GM19328 (cell line): ENCODE measurements around the gene HSPBP1.
"Not testable (repeated sequence)": the region's sequence is repeated elsewhere in the genome, so short reads cannot be mapped to it uniquely, and the experiment has no call there.

ENCODE experiments used
- ATAC-seq: cut with Tn5 transposase; IDR thresholded peaks from one replicate; pipeline ENCODE4 v1.9.1; 2021; ENCODE audit warnings: mild to moderate bottlenecking, moderate library complexity; ENCODE audit not compliant: unreplicated experiment

Gene HSPBP1, protein sequence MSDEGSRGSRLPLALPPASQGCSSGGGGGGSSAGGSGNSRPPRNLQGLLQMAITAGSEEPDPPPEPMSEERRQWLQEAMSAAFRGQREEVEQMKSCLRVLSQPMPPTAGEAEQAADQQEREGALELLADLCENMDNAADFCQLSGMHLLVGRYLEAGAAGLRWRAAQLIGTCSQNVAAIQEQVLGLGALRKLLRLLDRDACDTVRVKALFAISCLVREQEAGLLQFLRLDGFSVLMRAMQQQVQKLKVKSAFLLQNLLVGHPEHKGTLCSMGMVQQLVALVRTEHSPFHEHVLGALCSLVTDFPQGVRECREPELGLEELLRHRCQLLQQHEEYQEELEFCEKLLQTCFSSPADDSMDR

DNA sequence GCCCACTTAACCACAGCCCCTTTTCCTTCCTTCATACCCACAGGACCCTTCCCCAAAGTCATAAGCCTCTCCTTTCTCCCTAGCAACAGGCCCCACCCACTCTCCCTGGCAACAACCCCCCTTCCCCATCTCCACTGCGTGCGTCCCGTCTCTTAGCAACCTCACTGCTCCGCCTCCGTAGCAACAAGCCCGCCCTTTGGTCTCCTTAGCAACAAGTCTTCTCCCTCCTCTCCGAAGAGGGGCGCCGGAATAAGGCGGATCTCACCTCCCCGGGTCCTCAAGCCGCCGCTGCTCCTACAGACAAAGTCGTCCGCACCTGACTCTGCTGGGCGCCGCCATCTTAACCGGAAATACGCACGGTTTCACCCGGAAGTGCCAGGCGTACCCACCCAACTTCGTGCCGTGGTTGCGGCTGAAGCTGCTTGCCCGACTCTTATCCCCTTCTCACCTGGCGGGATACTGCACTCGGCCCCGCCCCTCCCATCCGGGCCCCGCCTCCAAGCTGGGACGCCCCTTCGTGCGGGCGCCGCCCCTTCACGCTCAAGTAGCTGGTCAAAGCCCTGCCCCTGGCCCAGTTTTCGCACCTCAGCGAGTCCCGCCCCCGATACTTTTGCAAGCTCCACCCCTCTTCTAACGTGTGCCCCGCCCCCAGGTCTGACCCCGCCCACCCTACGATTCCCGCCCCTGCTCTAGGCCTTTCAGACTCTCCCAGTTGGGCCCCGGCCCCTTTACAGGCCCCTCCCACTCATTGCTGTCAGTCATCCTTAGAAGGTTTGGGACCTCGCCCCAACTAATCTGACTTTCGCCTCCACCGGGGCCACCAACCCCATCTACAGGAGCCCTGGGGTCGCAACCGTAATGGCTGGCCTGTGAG lies at the start of gene HSPBP1:
Gene HSPBP1, minus strand, starts transcription at position 341 of the 874 bp plus-strand sequence. CDS start 502 bp downstream, outside the sequence.
- ATAC-seq = peak; percentile 53

DNA sequence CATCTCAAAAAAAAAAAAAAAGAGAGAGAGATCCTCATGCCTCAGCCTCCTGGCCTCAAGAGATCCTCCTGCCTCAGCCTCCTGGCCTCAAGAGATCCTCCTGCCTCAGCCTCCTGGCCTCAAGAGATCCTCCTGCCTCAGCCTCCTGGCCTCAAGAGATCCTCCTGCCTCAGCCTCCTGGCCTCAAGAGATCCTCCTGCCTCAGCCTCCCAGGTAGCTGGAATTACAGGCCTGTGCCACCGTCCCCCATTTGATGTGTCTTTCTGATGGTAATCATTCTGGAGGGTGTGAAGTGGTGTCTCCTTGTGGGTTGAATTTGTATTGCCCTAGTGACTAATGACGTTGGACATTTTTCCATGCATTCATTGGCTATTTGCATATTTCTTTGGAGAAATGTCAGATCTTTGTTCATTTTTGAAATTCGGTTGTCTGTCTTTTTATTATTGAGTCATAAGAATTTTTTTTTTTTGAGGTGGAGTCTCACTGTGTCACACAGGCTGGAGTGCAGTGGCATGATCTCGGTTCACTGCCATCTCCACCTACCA lies 48.9 kb upstream of the HSPBP1 start:
- not testable (repeated sequence) for ATAC-seq

DNA sequence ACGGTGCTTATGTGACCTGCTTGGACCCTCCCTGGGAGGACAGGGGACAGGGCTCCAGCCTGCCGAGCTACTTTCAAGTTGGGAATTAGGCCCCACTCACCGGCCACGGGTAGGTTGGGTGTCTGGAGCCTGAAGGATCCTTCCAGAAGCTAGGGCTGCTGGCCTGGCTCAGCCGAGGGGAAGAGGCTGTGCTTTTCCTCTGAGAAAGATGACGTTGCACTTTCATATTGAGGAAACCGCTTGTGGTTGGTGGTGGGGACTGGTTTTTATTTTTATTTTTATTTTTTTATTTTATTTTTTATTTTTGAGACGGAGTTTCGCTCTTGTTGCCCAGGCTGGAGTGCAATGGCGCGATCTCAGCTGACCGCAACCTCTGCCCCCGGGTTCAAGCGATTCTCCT lies 45.3 kb upstream of the HSPBP1 start, which contains the start of gene TMEM150B:
Gene TMEM150B, minus strand, starts transcription at position 170 of the 400 bp plus-strand sequence. CDS start 4,305 bp downstream, outside the sequence.
- ATAC-seq = no peak

DNA sequence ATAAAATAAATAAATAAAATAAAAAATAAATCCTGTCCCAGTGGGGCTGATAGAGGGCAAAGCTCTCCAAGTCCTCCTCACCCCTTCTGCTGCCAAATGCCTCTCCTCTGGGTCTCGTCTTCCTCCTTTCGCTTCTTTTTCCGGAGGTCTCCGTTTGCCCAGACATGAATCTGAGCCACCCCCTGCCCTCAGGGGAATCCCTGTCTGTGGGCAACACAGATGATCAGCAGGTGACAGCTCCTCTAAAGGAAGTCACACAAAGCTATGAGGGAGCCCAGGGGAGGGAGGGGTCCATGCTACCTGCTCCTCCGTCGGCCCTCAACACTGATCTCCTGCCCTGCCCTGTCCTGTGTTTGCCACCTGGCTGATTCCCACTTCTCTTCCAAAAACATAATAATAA lies 44.8 kb upstream of the HSPBP1 start:
- ATAC-seq = no peak

DNA sequence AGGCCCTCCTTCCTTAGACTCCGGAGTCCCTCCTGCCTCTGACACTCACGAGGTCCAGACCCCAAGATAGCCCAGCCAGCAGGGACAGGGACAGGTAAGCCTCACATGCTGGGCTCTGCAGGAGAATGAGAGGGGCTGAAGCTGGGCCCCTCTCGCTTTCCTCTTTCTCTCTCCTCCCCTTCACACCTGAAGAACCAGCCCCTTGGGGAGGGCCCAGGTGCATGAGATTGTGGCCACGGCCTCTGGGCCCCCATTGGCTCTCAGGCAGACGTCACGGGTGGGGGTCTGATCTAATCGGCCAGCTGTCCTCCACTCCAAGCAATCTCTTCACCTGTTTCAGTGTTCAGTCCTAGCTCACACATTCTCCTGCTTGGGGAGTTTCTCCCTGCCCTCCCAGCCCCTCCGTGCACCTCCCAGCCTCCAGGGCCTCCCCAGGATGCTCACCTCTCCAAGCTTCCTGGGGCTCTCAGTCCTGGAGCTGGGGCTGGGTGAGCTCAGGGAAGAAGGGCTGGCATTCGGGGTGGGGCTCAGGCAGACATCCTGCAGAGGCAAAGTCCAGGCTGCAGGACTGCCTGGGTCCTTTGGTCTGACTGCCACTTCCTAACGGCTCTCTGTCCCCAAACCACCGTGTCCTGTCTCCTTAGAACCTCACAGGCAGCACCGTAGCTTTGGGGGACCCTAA lies 42.4 kb upstream of the HSPBP1 start:
- ATAC-seq = no peak

DNA sequence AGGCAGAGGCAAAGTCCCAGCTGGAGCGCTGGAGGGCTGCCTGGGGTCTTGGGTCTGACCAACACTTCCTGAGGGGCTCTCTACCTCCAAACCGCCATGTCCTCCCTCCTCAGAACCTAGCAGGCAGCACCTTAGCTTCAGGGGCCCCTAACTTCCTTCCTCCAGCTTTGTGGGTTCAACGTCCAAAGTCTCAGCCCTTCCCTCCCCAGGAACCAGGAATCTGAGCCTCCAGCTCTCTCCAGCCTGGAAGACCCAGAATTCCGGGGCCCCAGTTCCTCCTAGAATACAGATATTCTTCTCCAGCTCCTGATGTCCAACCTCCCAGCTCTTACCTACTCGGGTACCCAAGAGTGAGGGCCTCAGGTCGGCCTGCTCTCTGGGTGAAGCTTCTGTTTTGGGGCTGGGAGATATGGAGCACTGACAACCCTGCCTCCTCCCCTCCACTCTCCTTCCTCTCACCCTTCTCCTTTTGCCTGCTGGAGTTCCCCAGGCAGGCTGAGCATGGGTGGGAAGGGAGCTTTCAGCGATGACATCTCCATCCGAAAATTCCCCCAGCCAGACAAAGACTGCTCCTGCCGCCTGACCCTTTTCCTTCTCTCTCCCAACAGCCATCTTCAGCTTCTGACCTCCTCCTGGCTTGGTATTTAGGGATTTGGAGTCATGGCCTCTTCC lies 41.7 kb upstream of the HSPBP1 start:
- ATAC-seq = no peak

DNA sequence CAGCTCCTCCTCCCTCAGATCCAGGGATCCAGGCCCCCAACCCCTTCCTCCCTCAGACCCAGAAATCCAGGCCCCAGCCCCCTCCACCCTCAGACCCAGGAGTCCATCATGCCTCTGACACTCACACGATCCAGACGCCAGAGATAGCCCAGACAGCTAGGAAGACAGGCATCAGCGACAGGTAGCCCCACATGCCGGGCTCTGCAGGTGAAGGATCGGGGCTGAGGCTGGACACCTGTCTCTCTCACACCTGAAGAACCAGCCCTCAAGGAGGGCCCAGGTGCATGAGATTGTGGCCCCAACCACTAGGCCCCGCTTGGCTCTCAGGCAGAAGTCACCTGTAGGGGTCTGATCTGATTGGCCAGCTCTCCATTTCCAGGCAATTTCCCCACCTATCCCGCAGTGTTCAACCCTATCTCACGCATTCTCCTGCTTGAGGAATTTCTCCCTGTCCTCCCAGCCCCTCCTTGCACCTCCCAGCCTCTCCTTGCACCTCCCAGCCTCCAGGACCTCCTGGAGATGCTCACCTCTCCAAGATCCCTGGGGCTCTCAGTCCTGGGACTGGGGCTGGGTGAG lies 41.0 kb upstream of the HSPBP1 start:
- no peak for ATAC-seq

DNA sequence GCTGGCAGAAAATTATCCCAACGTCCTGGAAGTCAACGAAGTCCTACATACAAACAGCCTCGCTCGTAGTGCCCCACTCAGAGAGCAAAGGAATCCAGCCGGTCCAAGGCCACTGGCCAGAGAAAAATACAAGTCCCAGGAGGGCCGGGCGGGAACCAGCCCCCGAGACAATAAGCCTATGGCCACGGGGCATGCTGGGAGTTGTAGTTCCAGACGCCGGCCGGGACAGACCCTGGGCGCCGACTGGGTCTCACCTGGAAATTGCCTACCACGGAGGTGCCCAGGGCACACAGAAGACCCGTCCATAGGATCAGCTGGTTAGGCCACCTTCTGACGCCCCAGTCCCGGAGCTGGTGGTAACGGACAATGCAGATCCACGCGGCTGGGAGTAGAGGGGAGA lies 39.9 kb upstream of the HSPBP1 start:
- ATAC-seq = no peak

DNA sequence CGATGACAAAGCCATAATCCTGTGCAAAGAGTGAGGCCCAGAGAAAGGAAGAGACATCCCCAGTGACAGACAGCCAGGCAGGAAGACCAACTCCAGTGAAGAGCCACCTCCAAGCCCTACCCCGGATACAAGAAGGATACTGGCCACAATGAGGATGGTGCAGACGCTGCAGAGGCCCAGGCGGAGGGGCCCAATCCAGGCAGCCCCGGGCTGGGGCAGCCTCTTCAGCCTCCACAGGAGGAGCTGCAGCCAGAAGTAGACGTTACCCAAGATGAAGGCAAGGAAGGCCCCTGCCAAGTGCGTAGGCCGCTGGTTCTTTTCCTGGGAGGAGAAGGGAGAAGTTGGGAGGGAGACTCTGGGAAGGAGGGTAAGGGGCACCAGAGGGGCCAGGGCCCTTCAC lies 36.7 kb upstream of the HSPBP1 start:
- no peak for ATAC-seq

DNA sequence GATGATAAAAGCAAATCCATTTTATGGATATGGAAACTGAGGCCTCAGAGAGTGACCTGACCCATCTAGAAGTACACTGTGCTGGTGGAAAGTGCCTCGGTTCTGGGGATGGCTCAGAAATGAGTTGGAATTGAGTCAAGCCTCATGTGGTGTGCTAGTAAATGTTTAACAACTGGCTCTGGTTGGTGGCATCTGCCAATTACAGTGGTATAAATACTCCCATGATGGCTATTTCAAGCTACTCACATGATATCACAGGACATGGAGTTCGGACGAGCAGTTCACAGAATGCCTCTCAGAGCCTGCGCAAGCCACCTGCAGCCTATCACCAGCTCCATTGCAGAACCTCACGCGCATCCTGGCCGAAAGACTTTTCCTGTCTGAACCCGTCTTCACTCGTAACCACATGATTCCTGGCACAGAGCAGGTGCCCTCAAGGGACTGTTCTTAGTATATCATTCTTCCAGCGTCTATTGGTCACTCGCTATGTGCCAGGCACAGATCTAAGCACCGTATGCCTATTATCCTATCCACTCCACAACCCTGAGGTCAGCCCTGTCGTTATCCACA lies 36.1 kb upstream of the HSPBP1 start:
- no peak for ATAC-seq

DNA sequence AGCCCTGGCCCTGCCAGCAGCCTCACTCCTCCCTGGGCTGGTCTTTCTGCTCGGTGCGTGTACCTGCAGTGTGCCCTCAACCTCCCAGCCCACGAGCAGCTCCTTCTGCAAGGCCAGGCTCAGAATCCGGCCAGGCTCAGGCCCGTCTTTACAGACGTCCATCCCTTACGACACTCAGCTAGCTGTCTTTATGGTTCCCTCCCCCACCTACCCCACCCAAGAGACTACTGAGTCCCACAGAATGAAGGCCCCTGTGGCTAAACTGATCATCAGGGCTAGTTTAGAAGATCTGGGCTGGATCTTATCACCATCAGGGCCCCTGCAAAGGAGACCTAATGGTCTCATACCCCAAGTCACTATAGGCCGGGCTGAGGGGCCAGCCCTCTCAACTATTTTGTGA lies 34.5 kb upstream of the HSPBP1 start:
- ATAC-seq = no peak

DNA sequence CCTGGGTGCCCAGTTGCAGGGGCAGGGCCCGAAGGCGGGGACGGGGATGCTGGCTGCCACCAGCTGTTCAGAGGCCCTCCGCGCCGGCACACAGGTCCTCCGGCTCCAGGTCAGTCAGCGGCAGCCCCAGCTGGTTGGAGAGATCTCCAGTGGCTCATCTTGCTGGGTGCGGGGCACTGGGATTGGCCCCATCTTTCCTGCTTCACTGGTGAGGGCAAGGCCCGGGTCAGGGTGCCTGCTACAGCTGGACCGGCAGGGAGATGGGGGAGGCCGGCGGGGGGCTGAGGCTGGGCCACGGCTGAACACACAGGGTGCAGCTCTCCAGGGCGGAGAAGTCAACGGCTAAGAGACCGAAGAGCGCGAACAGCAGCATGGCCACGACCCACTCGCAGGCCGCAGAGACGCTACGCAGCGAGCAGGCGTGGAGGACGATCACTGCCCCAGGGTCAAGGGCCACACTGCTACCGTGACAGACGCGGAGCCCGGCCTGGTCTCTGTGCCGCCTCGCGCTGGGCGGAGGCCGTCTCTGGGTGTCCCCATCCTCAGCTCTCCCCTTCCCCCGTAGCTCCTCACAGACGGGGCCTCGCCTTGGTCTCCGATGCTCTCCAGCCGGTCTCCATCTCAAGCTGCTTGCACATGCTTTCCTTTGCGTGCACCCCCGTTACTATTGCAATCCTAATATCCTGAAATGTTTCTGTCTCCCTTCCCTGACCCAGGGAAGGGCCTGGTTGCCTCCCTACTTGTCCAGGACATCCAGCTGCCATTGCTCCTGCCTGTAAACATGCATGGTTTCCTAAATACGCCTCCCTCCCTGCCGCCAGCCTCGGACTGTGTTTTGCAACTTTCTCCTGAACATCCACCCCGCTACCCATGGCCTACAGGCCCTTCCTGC lies 33.0 kb upstream of the HSPBP1 start:
- no peak for ATAC-seq

DNA sequence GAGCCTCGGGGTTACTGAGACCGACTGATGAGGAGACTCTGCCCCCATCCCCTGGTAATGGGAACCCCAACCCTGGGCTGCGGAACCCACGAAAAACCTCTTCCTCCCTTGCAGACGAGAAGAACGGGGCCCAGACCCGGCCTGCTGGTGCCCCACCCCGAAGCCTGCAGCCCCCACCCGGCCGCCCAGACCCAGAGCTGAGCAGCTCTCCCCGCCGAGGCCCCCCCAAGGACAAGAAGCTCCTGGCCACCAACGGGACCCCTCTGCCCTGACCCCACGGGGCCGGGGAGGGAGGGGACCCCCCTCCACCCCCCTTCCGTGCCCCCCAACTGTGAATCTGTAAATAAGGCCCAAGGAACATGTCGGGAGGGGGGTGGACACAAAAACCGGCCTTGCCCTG lies 31.9 kb upstream of the HSPBP1 start:
- ATAC-seq = no peak

DNA sequence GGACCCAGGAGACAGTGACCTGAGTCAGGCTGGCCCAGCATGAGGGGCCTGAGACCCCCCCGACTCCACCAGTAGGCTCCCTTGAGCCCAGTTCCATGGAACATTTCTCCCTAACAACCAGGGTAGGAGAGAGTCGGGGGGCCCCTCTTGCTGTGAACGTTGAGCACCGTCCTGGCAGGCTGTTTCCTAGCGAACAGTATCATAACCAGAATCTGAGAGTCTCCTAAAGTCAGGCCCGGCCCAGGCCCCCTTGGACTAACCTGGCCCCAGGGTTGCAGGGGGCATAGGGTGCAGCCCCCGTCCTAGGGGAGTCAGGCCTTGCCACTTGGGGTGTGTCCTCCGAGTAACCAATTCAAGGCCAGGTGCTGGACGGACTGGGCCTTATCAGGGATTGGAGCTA lies 31.5 kb upstream of the HSPBP1 start:
- ATAC-seq = no peak

DNA sequence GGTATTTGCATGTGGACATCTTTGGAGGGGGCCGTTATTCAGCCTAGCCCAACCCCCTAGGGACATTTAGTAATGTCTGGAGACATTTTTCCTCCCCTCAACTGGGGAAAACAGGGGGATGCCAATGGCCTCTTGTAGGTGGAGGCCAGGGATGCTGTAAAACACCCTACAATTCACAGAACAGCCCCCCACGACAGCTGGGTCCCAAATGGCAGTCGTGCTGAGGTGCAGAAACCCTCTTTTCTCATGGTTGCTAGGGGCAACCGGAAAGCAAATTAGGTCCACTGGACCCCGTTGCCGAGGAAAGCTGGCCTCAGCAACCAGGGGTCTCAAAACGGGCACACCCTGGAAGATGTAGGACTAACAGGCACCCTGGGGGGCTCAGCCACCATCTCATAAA lies 30.6 kb upstream of the HSPBP1 start:
- ATAC-seq = no peak

DNA sequence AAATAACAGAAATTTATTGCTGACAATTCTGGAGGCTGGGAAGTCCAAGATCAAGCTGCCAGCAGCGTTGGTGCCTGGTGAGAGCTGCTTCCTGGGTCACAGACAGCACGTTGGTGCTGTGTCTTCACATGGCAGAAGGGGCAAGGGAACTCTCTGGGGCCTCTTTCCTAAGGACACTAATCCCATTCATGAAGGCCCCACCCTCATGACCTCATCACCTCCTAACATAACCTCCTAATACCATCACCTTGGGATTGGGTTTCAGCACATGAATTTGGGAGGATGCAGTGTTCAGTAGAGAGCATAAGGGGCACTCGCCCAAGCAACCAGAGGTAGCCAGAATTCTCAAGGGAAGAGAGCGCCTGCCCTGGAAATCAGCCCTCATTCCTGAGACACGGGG lies 29.5 kb upstream of the HSPBP1 start:
- no peak for ATAC-seq

DNA sequence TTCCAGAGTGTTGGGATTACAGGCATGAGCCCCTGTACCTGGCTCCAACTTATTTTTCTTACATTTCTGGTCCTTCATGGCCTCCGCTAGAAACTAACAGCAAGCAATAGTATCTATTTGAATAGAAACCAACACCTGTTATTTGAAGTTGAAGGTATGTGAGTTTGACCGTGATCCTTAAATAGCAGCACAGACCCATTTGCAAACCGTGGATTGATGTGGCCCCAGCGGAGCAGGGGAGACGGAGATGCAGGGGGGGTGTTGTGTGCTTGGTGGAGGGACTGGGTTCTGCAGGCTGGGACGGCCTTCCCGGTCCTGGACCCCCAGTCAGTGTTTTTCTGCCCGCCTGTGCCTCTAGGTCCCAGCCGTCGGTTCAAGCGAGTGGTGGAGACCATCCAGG lies 28.4 kb upstream of the HSPBP1 start:
- no peak for ATAC-seq

DNA sequence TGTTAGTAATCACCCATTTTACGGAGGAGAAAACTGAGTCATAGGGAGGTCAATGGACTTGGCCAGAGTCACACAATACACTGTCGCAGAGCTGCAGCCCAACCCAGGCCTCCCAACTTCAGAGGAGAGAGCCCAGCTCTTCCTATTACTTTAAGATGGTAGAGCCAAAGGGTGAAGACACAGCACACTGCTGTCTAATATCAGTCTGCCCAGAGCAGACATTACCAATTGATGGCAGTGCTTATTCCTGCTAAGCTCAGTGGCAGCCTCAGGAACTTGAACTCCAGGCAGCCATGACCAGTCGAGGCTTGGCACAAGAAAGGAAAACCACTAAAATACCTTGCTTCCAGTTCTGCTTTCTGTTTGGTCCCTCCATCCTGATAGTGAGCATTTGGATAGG lies 26.8 kb upstream of the HSPBP1 start:
- ATAC-seq = no peak

DNA sequence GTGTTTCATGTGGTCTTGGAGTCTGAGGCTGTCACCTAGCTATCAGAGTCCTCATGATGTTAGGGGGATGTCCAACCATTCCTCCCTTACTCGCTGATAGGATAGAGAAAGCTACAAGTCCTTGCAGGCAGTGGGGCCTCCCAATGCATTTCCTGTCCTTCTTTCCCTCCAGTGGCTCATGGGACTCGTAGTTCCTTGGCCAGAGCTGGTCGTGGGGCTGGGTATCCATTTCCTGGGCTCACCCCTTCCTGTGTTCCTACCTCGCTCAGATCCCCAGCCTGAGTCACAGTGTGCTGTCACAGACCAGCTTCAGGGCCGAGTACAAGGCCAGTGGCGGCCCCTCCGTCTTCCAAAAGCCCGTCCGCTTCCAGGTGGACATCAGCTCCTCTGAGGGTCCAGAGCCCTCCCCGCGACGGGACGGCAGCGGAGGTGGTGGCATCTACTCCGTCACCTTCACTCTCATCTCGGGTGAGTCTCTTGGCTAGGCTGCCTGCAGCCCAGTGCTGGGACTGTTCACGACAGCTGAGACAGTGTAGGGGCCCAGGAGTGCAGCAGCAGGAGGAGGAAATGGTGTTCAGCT lies 26.2 kb upstream of the HSPBP1 start:
- ATAC-seq = no peak
